NCI-H2081 (cell line): ENCODE data around the gene S1PR1.

Source experiments
- DNase-seq, 2 experiments: peaks; one replicate each; lab custom pipeline; 2025; lab: John Stamatoyannopoulos, UW

The S1PR1 gene

GRCh38 chr1:101280049-101280592, 43.3 kb downstream of the S1PR1 start:
- DNase-seq: no peak

- DNase-seq: no peak
Observed at GRCh38 chr1:101280942-101281654, 44.3 kb downstream of the S1PR1 start.

- no peak for DNase-seq
Observed at GRCh38 chr1:101281751-101282150, 44.9 kb downstream of the S1PR1 start.

- DNase-seq: no peak
Observed at GRCh38 chr1:101282314-101283038, 45.7 kb downstream of the S1PR1 start.

- no peak for DNase-seq
Observed at GRCh38 chr1:101283443-101283842, 46.6 kb downstream of the S1PR1 start.

- no peak for DNase-seq
Observed at GRCh38 chr1:101284021-101284420, 47.2 kb downstream of the S1PR1 start.

GRCh38 chr1:101284622-101285218, 47.9 kb downstream of the S1PR1 start:
- no peak for DNase-seq

GRCh38 chr1:101285922-101286570, 49.2 kb downstream of the S1PR1 start:
- DNase-seq: no peak

GRCh38 chr1:101288491-101288944, 51.7 kb downstream of the S1PR1 start:
- peak; percentile 32 to 68 for DNase-seq

- DNase-seq: no peak
Observed at GRCh38 chr1:101290119-101290921, 53.5 kb downstream of the S1PR1 start.
